ENCODE data around the gene RAB29. TPM values are rescaled to one million over a fixed set of nuclear protein-coding genes. Genes with fewer than 3 reads are reported as not detected.
"Not testable (repeated sequence)": the region's sequence is repeated elsewhere in the genome, so short reads cannot be mapped to it uniquely, and the experiment has no call there.

RAB29 gene
- total RNA-seq, 1 donor: 21.1 TPM

- Histone ChIP-seq H3K9me3 (ENCODE audit: low read depth, low read length) (no peaks in the 10 kb centered on the region), H3K27me3 (ENCODE audit: insufficient read depth, low read length) (no peaks in the 10 kb centered on the region), H3K4me3 (ENCODE audit: low read length) (no peak overlapping the region), H3K4me1 (ENCODE audit: insufficient read depth, low read length) (peaks cover 4% of the 10 kb centered on the region)
These were observed 41.7 kb downstream of the RAB29 start for GRCh38 chr1:205733438-205734175.

- H3K4me3 ChIP-seq (ENCODE audit: low read length): no peak overlapping the region
- peaks cover 4% of the 10 kb centered on the region for H3K4me1 ChIP-seq (ENCODE audit: insufficient read depth, low read length)
- no peaks in the 10 kb centered on the region for H3K9me3 ChIP-seq (ENCODE audit: low read depth, low read length)
These were observed 45.2 kb downstream of the RAB29 start for GRCh38 chr1:205729945-205730610.

GRCh38 chr1:205726619-205727125 lies 48.6 kb downstream of the RAB29 start:
- H3K4me1 ChIP-seq (ENCODE audit: insufficient read depth, low read length): no peaks in the 10 kb centered on the region
- no peak overlapping the region for H3K4me3 ChIP-seq (ENCODE audit: low read length)
- no peaks in the 10 kb centered on the region for H3K27me3 ChIP-seq (ENCODE audit: insufficient read depth, low read length)
- H3K9me3 ChIP-seq (ENCODE audit: low read depth, low read length): no peaks in the 10 kb centered on the region

More at GRCh38 chr1:205729945-205730610, 45.2 kb downstream of the RAB29 start:
- H3K27me3 ChIP-seq (ENCODE audit: insufficient read depth, low read length): no peaks in the 10 kb centered on the region

GRCh38 chr1:205725514-205725913 lies 49.8 kb downstream of the RAB29 start:
- no peaks in the 10 kb centered on the region for H3K9me3 ChIP-seq (ENCODE audit: low read depth, low read length)
- no peaks in the 10 kb centered on the region for H3K4me1 ChIP-seq (ENCODE audit: insufficient read depth, low read length)
- no peaks in the 10 kb centered on the region for H3K27me3 ChIP-seq (ENCODE audit: insufficient read depth, low read length)
- H3K4me3 ChIP-seq (ENCODE audit: low read length): no peak overlapping the region

- H3K4me1 ChIP-seq (ENCODE audit: insufficient read depth, low read length); H3K27me3 ChIP-seq (ENCODE audit: insufficient read depth, low read length); H3K9me3 ChIP-seq (ENCODE audit: low read depth, low read length); H3K4me3 ChIP-seq (ENCODE audit: low read length): not testable (repeated sequence)
These were observed 54.5 kb downstream of the RAB29 start for GRCh38 chr1:205720740-205721139.

- Histone ChIP-seq H3K9me3 (ENCODE audit: low read depth, low read length) (no peaks in the 10 kb centered on the region), H3K4me3 (ENCODE audit: low read length) (no peak overlapping the region), H3K27me3 (ENCODE audit: insufficient read depth, low read length) (no peaks in the 10 kb centered on the region), H3K4me1 (ENCODE audit: insufficient read depth, low read length) (peaks cover 4% of the 10 kb centered on the region)
These were observed 55.5 kb downstream of the RAB29 start for GRCh38 chr1:205719762-205720161.

GRCh38 chr1:205719015-205719414 lies 56.3 kb downstream of the RAB29 start:
- Histone ChIP-seq H3K4me3 (ENCODE audit: low read length) (no peak overlapping the region), H3K9me3 (ENCODE audit: low read depth, low read length) (no peaks in the 10 kb centered on the region), H3K4me1 (ENCODE audit: insufficient read depth, low read length) (peaks cover 7% of the 10 kb centered on the region), H3K27me3 (ENCODE audit: insufficient read depth, low read length) (no peaks in the 10 kb centered on the region)

Other genes starting within 250 kb of the RAB29 start
- 74.4 TPM for gene ELK4, start 143.5 kb downstream of the RAB29 start, total RNA-seq
- gene SLC45A3, start 95.0 kb downstream of the RAB29 start, total RNA-seq: 2.0 TPM
- 60.8 TPM for gene NUCKS1, start 25.3 kb downstream of the RAB29 start, total RNA-seq
- gene SLC41A1, start 37.7 kb upstream of the RAB29 start, total RNA-seq: 16.1 TPM
- 0.42 TPM for gene PM20D1, start 74.7 kb upstream of the RAB29 start, total RNA-seq
- gene SLC26A9, start 168.0 kb upstream of the RAB29 start, total RNA-seq: not detected
- 0.10 TPM for gene RAB7B, start 227.9 kb upstream of the RAB29 start, total RNA-seq
- gene CTSE, start 248.4 kb upstream of the RAB29 start, total RNA-seq: not detected

Data from mononuclear cell (primary cell).